GM18861 (cell line): Measurements from ENCODE around the gene MYH9.
A peak's percentile ranks its signal among the peaks of the same experiment; 100 is the strongest.

Source experiments
- ATAC-seq: cut with Tn5 transposase; IDR thresholded peaks from one replicate; pipeline ENCODE4 v1.9.1; 2021; ENCODE audit not compliant: unreplicated experiment

The MYH9 gene

GRCh38 chr22:36319595-36320497 lies 67.9 kb downstream of the MYH9 start:
- ATAC-seq: no peak

- no peak for ATAC-seq
Observed at GRCh38 chr22:36318442-36318841, 69.3 kb downstream of the MYH9 start.

GRCh38 chr22:36317658-36318271 lies 70.0 kb downstream of the MYH9 start:
- ATAC-seq: no peak

GRCh38 chr22:36316419-36316818 lies 71.3 kb downstream of the MYH9 start:
- ATAC-seq: no peak

- ATAC-seq: no peak
Observed at GRCh38 chr22:36315325-36315724, 72.4 kb downstream of the MYH9 start.

- no peak for ATAC-seq
Observed at GRCh38 chr22:36311386-36312085, 76.2 kb downstream of the MYH9 start.

GRCh38 chr22:36308880-36309279 lies 78.9 kb downstream of the MYH9 start:
- no peak for ATAC-seq

- no peak for ATAC-seq
Observed at GRCh38 chr22:36306227-36306626, 81.5 kb downstream of the MYH9 start.

- no peak for ATAC-seq
Observed at GRCh38 chr22:36305813-36306212, 82.0 kb downstream of the MYH9 start.

- ATAC-seq: no peak
Observed at GRCh38 chr22:36304429-36304828, 83.3 kb downstream of the MYH9 start.

- ATAC-seq: no peak
Observed at GRCh38 chr22:36303874-36304273, 83.9 kb downstream of the MYH9 start.

- no peak for ATAC-seq
Observed at GRCh38 chr22:36303115-36303467, 84.7 kb downstream of the MYH9 start.

- ATAC-seq: no peak
Observed at GRCh38 chr22:36302439-36303114, 85.2 kb downstream of the MYH9 start.

GRCh38 chr22:36301851-36302250 lies 85.9 kb downstream of the MYH9 start:
- no peak for ATAC-seq

- peak; percentile 43 for ATAC-seq
Observed at GRCh38 chr22:36301384-36301828, 86.4 kb downstream of the MYH9 start.

GRCh38 chr22:36300396-36301212 lies 87.2 kb downstream of the MYH9 start:
- ATAC-seq: no peak

GRCh38 chr22:36299911-36300310 lies 87.9 kb downstream of the MYH9 start:
- no peak for ATAC-seq

GRCh38 chr22:36299295-36299694 lies 88.5 kb downstream of the MYH9 start:
- no peak for ATAC-seq

- no peak for ATAC-seq
Observed at GRCh38 chr22:36298601-36299000, 89.2 kb downstream of the MYH9 start.

- ATAC-seq: no peak
Observed at GRCh38 chr22:36298118-36298517, 89.6 kb downstream of the MYH9 start.
